ENCODE data around the gene GPX4. TPM values are rescaled to one million over a fixed set of nuclear protein-coding genes. Genes with fewer than 3 reads are reported as not detected.

The GPX4 gene
- total and polyA plus RNA-seq, 10 of the 15 experiments (the other 5 are each of a cell fraction or from before 2014, with no cell fraction given), result 33.3 to 749 (median 297) TPM

DNA sequence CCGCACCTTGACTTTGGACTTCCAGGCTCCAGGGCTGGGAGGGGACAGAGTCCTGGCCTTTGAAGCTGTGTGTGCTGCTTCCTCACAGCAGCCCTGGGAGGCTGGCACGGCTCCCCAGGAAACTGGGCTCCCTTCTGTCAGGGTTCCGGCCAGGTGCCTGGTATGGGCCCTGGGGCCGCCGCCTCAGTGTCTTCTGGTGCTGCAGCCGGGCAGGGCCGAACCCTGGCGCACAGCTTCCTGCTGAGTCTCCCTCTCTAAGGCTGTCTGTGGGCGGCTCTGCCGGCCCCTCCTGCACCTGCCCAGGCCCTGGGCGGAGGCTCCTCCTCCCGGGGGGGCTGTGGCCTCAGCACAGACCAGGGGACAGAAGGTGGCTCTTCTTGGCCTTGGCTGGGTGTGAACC, 32.4 kb downstream of the GPX4 start:
- Histone ChIP-seq H3K27ac (ENCODE audit: control insufficient read depth, insufficient read depth) (peak overlapping the region; percentile 39; the same call in 1 of the 2 replicates), H3K4me1 (ENCODE audit: control insufficient read depth, insufficient read depth, low read length) (peaks cover 22% of the 10 kb centered on the region), H3K27me3 (replicated peaks in 1 of 2; ENCODE audit: control insufficient read depth in 2 of 2, insufficient read depth in 2 of 2, low read length in 1 of 2) (no peaks in the 10 kb centered on the region), H3K36me3 (ENCODE audit: control insufficient read depth in 2 of 2, insufficient read depth in 2 of 2, low read length in 1 of 2) (peaks cover 0 to 10% of the 10 kb centered on the region in 2 experiments; a peak in 2 of 4 replicates), H3K9me3 (replicated peaks; ENCODE audit: control insufficient read depth, insufficient read depth, low read length) (no peaks in the 10 kb centered on the region), H3K4me2 (ENCODE audit: control insufficient read depth, insufficient read depth) (peak overlapping the region; percentile 48; the same call in 1 of the 2 replicates), H2AFZ (ENCODE audit: control insufficient read depth, low read depth, low read length) (no peak overlapping the region), H3K4me3 (no peak overlapping the region), H3K79me2 (ENCODE audit: control insufficient read depth, insufficient read depth, low read length) (peaks cover 16% of the 10 kb centered on the region), H3K9ac (ENCODE audit: control insufficient read depth, insufficient read depth, low read length) (no peak overlapping the region), H4K20me1 (ENCODE audit: control insufficient read depth, insufficient read depth) (no peaks in the 10 kb centered on the region)
- WGBS (ENCODE audit: insufficient coverage, insufficient replicate concordance, low lambda C conversion rate, missing lambda C conversion rate), result 23% methylated on average over 12 of the region's 12 CpGs
- ChIA-PET CTCF (no interaction called here), RAD21 (ENCODE audit: unreplicated experiment) (no interaction called here), POLR2A (no interaction called here), SMC1A (ENCODE audit: uncharacterized antibody, unreplicated experiment) (no interaction called here)
- intact Hi-C loops (cut with micrococcal nuclease; ENCODE audit: unreplicated experiment) (no loop called here), in situ Hi-C loops (cut with MboI) (no loop called here)
- DNase-seq (ENCODE audit: low read depth, low spot score) (no peak), FAIRE-seq (no peak), ATAC-seq (no peak)
- no TSS peak for BruUV-seq (replicated peaks)
- TF ChIP-seq TAF1 (IDR thresholded peaks at IDR 0.05; ENCODE audit: borderline replicate concordance, low read depth, low read length) (no peak), SUPT20H (IDR thresholded peaks at IDR 0.05; ENCODE audit: borderline replicate concordance, control insufficient read depth, low read depth, low read length) (no peak), IKZF1 (conservative IDR thresholded peaks at IDR 0.05) (no peak), BRCA1 (IDR thresholded peaks at IDR 0.05; ENCODE audit: low read depth, low read length) (no peak), ZNF622 (IDR thresholded peaks at IDR 0.05) (no peak), CTCF (IDR thresholded peaks at IDR 0.05 in 2 of 3, conservative IDR thresholded peaks at IDR 0.05 in 1 of 3; ENCODE audit: control insufficient read depth in 2 of 3, extremely low read depth in 1 of 3, insufficient read depth in 1 of 3, low read depth in 3 of 3, low read length in 3 of 3) (no peak), YBX1 (IDR thresholded peaks at IDR 0.05) (no peak), SREBF2 (IDR thresholded peaks at IDR 0.05; ENCODE audit: low read length) (no peak), RCOR1 (conservative IDR thresholded peaks at IDR 0.05; ENCODE audit: low read depth, low read length) (no peak), TBL1XR1 (IDR thresholded peaks at IDR 0.05; ENCODE audit: low read depth, low read length) (no peak), BACH1 (IDR thresholded peaks at IDR 0.05; ENCODE audit: borderline replicate concordance) (no peak), NFIC (IDR thresholded peaks at IDR 0.05; ENCODE audit: low read depth, low read length) (no peak), NFYB (IDR thresholded peaks at IDR 0.05; ENCODE audit: insufficient read depth, low read depth, low read length) (no peak), ZNF384 (IDR thresholded peaks at IDR 0.05; ENCODE audit: borderline replicate concordance, low read depth, low read length) (no peak), GATAD2B (conservative IDR thresholded peaks at IDR 0.05; ENCODE audit: low read depth) (no peak)
- TF ChIP-seq, protein P1, sequence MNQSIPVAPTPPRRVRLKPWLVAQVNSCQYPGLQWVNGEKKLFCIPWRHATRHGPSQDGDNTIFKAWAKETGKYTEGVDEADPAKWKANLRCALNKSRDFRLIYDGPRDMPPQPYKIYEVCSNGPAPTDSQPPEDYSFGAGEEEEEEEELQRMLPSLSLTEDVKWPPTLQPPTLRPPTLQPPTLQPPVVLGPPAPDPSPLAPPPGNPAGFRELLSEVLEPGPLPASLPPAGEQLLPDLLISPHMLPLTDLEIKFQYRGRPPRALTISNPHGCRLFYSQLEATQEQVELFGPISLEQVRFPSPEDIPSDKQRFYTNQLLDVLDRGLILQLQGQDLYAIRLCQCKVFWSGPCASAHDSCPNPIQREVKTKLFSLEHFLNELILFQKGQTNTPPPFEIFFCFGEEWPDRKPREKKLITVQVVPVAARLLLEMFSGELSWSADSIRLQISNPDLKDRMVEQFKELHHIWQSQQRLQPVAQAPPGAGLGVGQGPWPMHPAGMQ (IDR thresholded peaks at IDR 0.05; ENCODE audit: borderline replicate concordance), result no peak
- TF ChIP-seq, protein P2, sequence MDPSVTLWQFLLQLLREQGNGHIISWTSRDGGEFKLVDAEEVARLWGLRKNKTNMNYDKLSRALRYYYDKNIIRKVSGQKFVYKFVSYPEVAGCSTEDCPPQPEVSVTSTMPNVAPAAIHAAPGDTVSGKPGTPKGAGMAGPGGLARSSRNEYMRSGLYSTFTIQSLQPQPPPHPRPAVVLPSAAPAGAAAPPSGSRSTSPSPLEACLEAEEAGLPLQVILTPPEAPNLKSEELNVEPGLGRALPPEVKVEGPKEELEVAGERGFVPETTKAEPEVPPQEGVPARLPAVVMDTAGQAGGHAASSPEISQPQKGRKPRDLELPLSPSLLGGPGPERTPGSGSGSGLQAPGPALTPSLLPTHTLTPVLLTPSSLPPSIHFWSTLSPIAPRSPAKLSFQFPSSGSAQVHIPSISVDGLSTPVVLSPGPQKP (IDR thresholded peaks at IDR 0.05; ENCODE audit: low read depth, low read length), result no peak
